ENCODE results near the gene TCTN3. TPM values are rescaled to one million over a fixed set of nuclear protein-coding genes. Genes with fewer than 3 reads are reported as not detected.

The TCTN3 gene
- total and polyA plus RNA-seq, 2 of the 4 experiments (the other 2 are of a cell fraction): 26.9 to 35.1 TPM

DNA sequence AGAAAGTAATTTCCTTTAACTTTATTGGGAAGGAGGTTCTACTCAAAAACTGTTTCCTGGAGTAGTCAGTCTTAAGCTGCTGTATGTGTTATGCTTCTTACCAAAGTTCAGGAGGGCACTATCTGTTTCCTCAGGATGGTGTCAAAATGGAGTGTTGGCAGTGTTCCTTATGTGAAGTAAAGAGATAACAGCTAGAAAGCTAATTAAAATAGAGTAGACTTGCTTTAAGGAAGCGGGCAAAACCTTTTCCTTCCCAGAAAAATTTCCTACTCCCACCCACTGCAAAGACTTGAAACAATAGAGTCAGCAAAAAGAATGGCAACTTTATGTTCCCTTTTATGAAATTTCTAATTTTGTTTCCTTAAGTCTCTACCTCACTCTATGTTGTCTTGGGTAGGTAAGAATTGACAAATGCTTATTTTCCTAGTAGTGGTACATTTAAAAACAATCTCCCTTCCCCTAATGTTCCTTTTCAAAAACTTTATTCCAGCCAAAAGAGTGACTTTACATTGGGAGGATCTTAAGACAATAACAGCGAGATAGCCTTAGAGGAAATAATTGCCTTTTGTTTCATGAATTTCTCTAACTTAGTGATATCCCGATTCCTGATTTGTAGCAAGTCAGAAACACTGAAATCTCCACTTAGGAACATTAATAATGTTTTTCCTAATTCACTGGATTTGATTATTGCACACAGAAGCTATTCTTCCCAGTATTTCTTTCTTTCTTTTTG is 35.8 kb upstream of the TCTN3 start (continued):
- no peak for TF ChIP-seq RFX5 (IDR thresholded peaks at IDR 0.05; ENCODE audit: low read depth, low read length)

DNA sequence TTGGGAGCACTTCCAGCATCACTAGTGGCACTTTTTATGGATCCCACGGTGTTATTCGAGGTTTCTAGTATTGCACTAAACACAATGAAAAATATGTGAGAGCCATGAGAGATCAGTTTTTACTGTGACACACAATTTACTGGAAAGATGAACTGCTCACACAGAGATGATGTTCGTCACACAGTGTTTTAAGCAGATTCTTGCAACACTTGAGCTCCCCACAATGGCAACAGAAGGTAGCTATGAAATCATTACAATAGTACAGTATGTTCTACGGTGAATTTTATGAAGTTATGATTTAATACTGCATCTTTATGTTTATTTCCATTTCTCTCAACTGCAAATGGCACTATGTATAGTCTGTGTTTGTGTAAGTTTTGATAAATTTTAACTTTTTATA is 34.8 kb upstream of the TCTN3 start:
- DNase-seq (peak; percentile 3), ATAC-seq (ENCODE audit: low read depth) (peak; percentile 64)
- dilution Hi-C loops (cut with HindIII; ENCODE audit: low sequenced_read_pairs, unreplicated experiment) (no loop called here), in situ Hi-C loops (cut with MboI; ENCODE audit: low sequenced_read_pairs) (no loop called here), intact Hi-C loops (cut with micrococcal nuclease) (loop anchor here (2.0 kb wide), 1 partner anchor 34 kb away; no protein-coding TSS in a partner anchor)
- Histone ChIP-seq H3K36me3 (ENCODE audit: control insufficient read depth, insufficient read depth, low read length) (no peaks in the 10 kb centered on the region), H3K27ac (ENCODE audit: insufficient read depth, low read length) (no peak overlapping the region), H4K8ac (ENCODE audit: low read depth in 2 of 2, low read length in 2 of 2) (no peak overlapping the region), H3K9ac (ENCODE audit: low read depth, low read length) (no peak overlapping the region), H3K4me1 (ENCODE audit: control insufficient read depth, insufficient read depth, low read length) (no peaks in the 10 kb centered on the region), H2AK9ac (replicated peaks; ENCODE audit: low read depth, low read length, poor library complexity) (no peak overlapping the region), H3K4me2 (ENCODE audit: low read depth, low read length) (no peak overlapping the region), H3K9me1 (ENCODE audit: insufficient read depth, low read length) (no peaks in the 10 kb centered on the region), H2BK5ac (ENCODE audit: low read depth, low read length, poor library complexity, severe bottlenecking) (no peak overlapping the region), H2BK20ac (ENCODE audit: low read depth, low read length) (no peak overlapping the region), H4K91ac (ENCODE audit: insufficient read depth, low read depth, low read length) (no peak overlapping the region), H2BK120ac (ENCODE audit: low read depth, low read length) (no peak overlapping the region), H2AK5ac (ENCODE audit: low read depth, low read length) (no peak overlapping the region), H4K20me1 (ENCODE audit: insufficient read depth, low read length) (no peaks in the 10 kb centered on the region), H3K9me3 (ENCODE audit: control insufficient read depth, insufficient read depth, low read length) (peaks cover 2% of the 10 kb centered on the region; the same call in 1 of the 2 replicates), H3K14ac (replicated peaks; ENCODE audit: low read depth, low read length) (no peak overlapping the region), H2AFZ (replicated peaks; ENCODE audit: low read length, poor library complexity) (no peak overlapping the region), H4K5ac (ENCODE audit: low read depth, low read length) (no peak overlapping the region), H3K18ac (ENCODE audit: low read depth, low read length) (no peak overlapping the region), H3K4me3 (ENCODE audit: insufficient read depth, low read depth, low read length) (no peak overlapping the region), H3K23ac (ENCODE audit: low read depth, low read length) (no peak overlapping the region), H2BK15ac (ENCODE audit: low read depth, low read length) (no peak overlapping the region), H3K56ac (ENCODE audit: extremely low read depth, insufficient read depth, low read length) (no peak overlapping the region), H3K4ac (ENCODE audit: low read depth, low read length) (no peak overlapping the region), H3K79me1 (ENCODE audit: low read depth in 1 of 2, low read length in 2 of 2) (no peaks in the 10 kb centered on the region), H3K27me3 (ENCODE audit: control insufficient read depth, insufficient read depth, low read length) (no peaks in the 10 kb centered on the region)
- ChIA-PET POLR2A (ENCODE audit: unreplicated experiment) (no interaction called here), CTCF (interaction anchor here (0.6 to 2.9 kb wide), 2 partner anchors 13 to 34 kb away, joined by 5 to 18 read pairs; partner anchors contain the start of gene TCTN3)
- WGBS, 2 experiments (ENCODE audit: extremely low coverage in 2 of 2, insufficient read length in 1 of 2): no CpG with 5 or more reads among the region's 4 CpGs
- TF ChIP-seq RFX5 (IDR thresholded peaks at IDR 0.05; ENCODE audit: low read depth, low read length): no peak
- TF ChIP-seq SMC3 (IDR thresholded peaks at IDR 0.05; ENCODE audit: low read depth, low read length): no peak
- TF ChIP-seq, protein P1, sequence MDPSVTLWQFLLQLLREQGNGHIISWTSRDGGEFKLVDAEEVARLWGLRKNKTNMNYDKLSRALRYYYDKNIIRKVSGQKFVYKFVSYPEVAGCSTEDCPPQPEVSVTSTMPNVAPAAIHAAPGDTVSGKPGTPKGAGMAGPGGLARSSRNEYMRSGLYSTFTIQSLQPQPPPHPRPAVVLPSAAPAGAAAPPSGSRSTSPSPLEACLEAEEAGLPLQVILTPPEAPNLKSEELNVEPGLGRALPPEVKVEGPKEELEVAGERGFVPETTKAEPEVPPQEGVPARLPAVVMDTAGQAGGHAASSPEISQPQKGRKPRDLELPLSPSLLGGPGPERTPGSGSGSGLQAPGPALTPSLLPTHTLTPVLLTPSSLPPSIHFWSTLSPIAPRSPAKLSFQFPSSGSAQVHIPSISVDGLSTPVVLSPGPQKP (IDR thresholded peaks at IDR 0.05; ENCODE audit: borderline replicate concordance, low read depth, low read length): no peak
- TF ChIP-seq BHLHE40 (IDR thresholded peaks at IDR 0.05; ENCODE audit: low read depth, low read length): no peak
- TF ChIP-seq MAZ (IDR thresholded peaks at IDR 0.05; ENCODE audit: borderline replicate concordance, low read depth, low read length): no peak
- no peak for TF ChIP-seq RAD21 (IDR thresholded peaks at IDR 0.05; ENCODE audit: low read length)
- no peak for TF ChIP-seq NFE2L2 (IDR thresholded peaks at IDR 0.05; ENCODE audit: low read depth, low read length)
- BruUV-seq (replicated peaks): no TSS peak
